GM19043 (cell line): ENCODE measurements around the gene COPG2.
"Not testable (repeated sequence)": the region's sequence is repeated elsewhere in the genome, so short reads cannot be mapped to it uniquely, and the experiment has no call there.

Experiments
- ATAC-seq: cut with Tn5 transposase; IDR thresholded peaks from one replicate; pipeline ENCODE4 v1.9.1; 2021; ENCODE audit warnings: low read depth; ENCODE audit not compliant: unreplicated experiment

Gene COPG2

DNA sequence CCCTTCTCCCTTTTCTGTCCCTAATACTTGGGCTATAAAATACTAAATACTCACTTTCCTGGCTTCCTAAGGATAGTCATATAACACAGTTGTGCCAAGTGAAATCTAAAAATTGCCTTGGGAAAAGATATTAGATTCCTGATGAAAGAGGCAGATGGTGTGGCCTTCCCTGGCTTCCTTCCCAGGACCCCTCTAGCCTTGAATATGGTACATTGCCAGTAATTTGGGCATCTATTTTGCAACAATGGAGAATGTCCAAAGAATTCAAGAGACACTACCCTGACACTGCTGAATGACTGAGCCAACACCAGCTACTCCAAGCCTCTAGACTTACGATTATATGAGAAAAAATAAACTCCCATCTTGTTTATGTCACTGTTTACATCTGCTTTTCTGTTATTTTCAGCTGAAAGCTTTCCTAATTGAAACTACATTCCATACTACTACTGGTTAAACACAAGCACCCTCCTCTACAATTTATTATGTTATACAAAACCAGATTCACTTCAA, 17.9 kb downstream of the COPG2 start:
- ATAC-seq = no peak

DNA sequence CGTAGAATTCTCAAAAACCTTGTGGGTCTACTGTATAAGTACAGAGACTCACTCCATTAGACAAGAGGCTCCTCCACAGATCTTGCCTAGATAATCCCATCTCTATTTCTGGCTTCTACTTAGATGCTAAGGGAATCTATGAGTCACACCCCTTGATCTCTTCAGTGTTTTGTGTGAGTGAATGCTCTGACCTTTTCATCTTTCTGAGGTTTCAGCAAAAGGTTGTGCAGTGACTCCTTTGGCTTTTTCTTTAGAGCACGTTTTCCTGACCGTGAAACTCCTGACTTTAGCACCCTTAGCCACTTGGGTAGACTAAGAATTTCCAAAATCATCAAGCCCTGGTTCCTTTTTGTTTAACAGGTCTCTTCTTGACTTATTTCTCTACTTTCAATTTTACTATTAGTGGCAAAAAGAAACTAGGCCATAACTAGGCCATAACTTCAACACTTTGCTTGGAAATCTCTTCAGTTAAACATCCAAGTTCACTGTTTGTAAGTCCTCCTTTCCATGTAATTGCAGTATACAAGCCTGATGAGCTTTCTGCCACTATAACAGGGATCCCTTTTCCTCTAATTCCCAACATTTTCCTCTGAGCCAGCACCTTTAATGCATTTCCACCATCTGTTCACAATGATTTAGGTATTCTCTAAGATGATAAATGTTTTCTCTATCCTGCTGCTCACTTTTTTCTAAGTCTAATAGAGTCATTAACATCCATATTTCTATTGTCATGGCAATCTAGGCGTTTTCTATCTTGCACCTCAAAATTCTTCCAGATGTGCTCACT, 19.4 kb downstream of the COPG2 start:
- no peak for ATAC-seq

DNA sequence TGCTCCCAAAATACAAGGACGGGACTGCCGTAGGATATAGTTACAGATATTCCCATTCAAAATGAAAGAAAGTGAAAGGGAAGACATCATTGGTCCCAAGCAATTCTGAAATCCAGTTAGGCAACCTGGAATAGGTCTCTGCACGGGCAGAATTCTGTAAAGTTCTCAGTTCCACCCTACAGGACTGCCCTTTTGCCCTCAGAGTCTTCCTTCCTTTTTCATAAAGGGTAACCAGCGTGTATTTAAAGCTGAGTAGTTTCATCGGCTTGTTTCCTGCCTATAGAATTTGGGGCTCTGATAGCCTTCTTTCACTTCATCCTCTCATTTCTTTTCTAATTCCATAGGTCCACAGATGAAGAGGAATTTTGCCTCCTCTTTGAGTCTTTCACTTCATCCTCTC, 20.0 kb downstream of the COPG2 start:
- ATAC-seq = no peak

DNA sequence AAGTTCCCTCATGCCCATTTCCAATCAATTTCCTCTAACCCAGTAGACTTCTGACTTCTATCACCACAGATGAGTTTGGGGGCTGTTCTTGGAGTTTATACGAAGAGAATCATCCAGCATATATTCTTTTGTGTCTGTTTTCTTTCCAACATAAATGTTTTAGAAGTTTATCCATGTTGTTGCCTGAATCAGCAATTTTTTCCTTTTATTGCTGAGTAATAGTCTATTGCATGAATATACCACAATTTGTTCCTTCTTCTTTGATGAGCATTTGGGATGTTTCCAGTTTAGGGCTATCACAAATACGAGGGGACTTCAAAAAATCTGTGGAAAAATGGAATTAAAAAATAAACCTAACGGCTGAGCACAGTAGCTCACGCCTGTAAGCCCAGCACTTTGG, 26.2 kb downstream of the COPG2 start:
- no peak for ATAC-seq

- ATAC-seq = no peak
These were observed 27.1 kb downstream of the COPG2 start for GRCh38 chr7:130641497-130641896.

DNA sequence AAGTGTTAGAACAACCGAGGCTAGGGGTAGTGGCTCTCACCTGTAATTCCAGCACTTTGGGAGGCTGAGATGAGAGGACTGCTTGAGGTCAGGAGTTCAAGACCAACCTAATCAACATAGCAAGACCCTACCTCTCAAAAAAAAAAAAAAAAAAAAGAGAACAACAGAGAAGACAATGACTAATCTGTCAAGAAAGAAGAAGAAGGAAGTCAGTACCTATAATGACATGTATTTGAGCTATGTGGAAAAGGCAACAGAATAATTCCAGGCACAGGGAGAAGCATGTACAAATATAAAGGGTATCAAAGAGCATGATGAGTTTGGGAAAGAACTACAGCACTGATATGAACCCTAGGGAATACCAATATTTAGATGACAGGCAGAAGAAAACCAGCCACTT, 27.5 kb downstream of the COPG2 start:
- ATAC-seq = no peak

DNA sequence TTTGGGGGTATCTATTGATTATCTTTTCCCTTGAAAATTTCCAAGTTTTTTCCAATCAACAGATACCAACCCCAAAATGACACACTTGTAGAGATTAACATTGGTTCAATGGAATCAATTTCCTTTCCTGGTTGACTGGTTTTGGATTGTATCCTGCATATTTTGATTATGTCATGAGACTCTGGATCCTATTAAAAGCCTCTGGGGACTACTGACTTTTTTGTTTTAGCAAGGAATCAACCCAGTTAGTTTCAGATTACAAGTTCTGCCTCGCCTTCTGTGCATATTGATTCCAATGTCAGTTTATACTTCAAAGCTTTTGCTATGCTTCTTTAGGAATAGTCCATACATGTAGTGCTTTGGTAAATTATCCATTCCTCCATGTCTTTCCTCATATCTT, 29.2 kb downstream of the COPG2 start:
- no peak for ATAC-seq

DNA sequence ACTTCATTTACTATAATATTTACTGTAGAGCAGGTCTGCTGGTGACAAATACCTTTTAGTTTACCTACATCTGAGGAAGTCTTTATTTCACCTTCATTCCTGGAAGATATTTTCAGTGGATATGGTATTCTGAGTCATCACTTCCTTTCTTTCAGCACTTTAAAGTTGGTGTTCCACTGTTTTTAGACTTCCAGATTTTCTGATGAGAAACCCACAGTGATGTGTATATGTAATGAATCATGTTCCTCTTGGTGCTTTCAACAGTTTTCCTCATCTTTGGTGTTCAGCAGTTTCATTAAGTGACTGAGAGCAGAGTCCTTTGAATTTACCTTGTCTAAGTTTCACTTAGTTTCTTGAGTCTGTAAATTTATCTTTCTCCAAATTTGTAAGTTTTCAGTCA, 36.4 kb downstream of the COPG2 start:
- no peak for ATAC-seq

GRCh38 chr7:130628901-130629300, 39.6 kb downstream of the COPG2 start:
- no peak for ATAC-seq

DNA sequence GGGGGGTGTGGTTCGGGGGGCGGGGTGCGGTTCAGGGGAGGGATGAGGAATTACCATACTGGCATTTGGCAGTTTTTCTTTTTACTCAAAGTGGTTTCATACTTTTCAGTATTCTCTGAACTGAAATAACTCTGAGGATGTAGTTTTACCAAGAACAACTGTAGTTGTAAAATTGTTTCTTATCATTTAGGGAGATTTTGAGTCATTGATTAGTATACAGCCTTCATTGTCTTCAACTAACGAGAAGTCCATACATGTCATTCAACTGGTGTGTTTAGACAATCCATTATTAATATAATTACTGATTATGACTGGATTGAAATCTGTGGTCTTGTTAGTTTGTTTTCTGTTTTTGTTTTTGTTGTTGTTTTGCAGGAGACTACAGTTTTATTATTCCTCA, 40.8 kb downstream of the COPG2 start:
- ATAC-seq = no peak

GRCh38 chr7:130622866-130623265, 45.7 kb downstream of the COPG2 start:
- no peak for ATAC-seq

GRCh38 chr7:130615583-130615982, 53.0 kb downstream of the COPG2 start:
- ATAC-seq = no peak

DNA sequence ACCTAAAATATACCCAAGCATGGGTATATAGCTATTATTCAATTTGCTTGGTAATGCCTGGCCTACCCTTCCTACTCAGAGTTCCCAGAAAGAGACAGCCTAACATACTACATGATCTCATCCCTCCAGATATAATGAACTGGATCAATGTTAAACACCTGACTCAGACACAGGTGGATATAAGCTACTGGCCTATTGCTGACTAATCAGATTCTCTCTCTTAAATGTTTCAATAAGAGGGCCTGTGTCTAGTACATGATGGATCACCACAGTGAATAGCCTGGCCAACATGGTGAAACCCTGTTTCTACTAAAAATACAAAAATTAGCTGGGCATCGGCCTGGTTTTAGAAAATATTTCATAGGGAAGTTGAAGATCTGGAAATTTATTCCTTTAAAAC, 54.1 kb downstream of the COPG2 start:
- no peak for ATAC-seq

GRCh38 chr7:130611218-130611617, 57.3 kb downstream of the COPG2 start:
- no peak for ATAC-seq

DNA sequence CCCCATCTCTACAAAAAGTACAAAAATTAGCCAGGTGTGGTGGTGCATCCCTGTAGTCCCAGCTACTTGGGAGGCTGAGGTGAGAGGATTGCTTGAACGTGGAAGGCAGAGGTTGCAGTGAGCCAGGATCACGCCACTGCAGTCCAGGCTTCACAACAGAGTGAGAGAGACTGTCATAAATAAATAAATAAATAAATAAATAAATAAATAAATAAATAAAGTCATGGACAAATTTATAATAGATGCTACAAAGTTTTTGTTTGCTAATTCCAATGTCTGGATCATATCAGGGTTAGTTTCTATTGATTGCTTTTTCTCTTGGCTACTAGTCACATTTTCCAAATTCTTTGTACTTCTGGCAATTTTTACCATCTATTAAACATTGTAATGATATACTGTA, 61.5 kb downstream of the COPG2 start:
- not testable (repeated sequence) for ATAC-seq

DNA sequence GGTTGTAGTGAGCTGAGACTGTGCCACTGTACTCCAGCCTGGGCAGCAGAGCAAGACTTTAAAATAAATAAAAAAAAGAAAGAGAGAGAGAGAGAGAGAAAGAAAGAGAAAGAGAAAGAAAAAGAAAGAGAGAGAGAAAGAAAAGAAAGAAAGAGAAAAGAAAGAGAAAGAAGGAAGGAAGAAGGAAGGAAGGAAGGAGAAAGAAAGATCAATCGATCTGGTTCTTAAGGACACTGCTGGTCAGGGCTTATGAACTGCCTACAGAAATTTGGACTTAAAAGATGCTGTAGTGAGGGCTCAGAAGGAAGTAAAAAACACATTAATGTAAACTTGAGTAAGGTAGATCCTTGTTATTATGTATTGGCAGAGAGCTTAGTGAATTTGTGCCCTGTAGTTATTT, 62.4 kb downstream of the COPG2 start:
- ATAC-seq = no peak

DNA sequence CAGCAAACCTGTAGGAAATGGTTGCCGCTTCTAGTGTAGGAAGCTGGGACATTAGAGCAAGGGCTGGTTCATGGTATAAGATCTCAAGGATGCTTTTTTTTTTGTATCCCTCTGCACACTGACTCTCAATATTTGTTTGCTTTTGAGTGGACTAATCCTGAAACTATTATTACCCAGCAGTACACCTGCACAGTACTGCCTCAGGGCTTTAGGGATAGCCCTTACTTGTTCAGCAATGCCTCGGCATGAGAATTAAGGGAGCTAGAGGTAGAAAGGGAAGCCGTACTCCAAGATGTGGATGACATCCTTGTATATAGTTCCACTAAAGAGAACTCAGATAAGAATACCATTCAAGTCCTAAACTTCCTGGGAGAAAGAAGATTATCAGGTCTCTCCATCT, 70.5 kb downstream of the COPG2 start:
- ATAC-seq = no peak

GRCh38 chr7:130595986-130596385, 72.6 kb downstream of the COPG2 start:
- ATAC-seq = no peak

DNA sequence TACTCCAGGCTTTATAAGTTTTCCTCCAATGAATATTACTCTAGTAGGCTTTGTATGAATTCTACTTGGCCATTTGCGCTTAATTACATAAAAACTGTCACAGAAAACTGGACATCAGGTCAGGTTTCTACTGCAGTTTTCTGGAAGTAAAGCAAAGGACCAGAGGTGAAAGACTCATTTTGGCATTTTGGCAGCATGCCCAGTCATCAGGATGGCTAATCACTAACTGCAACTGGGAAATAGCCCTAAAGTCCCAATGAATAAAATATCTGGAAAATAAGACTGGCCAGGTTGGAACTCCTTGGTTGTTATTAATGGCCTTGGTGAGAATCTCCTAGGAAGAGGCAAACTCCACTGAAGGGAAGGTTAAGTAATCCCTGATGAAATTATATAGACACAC, 75.5 kb downstream of the COPG2 start:
- ATAC-seq = no peak

DNA sequence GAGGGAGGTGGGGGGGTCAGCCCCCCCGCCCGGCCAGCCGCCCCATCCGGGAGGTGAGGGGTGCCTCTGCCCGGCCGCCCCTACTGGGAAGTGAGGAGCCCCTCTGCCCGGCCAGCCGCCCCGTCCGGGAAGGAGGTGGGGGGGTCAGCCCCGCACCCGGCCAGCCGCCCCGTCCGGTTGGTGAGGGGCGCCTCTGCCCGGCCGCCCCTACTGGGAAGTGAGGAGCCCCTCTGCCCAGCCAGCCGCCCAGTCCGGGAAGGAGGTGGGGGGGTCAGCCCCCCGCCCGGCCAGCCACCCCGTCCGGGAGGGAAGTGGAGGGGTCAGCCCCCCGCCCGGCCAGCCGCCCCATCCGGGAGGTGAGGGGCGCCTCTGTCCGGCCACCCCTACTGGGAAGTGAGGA, 77.1 kb downstream of the COPG2 start:
- ATAC-seq = not testable (repeated sequence)

DNA sequence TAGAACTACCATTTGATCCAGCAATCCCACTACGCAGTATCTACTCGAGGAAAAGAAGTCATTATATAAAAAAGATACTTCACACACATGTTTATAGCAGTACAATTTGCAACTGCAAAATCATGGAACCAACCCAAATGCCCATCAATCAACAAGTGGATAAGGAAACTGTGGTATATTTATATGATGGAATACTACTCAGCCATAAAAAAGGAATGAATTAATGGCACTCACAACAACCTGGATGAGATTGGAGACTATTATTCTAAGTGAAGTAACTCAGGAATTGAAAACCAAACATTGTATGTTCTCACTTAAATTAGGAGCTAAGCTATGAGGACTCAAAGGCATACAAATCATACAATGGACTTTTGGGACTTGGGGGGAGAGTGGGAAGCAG, 82.6 kb downstream of the COPG2 start:
- ATAC-seq = not testable (repeated sequence)

DNA sequence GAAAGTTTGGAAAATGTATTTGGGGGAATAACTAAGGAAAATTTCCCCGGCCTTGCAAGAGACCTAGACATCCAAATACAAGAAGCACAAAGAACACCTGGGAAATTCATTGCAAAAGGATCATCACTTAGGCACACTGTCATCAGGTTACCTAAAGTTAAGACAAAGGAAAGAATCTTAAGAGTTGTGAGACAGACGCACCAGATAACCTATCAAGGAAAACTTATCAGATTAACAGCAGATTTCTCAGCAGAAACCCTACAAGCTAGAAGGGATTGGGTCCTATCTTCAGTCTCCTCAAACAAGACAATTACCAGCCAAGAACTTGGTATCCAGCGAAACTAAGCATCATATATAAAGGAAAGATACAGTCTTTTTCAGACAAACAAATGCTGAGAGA, 93.4 kb downstream of the COPG2 start:
- not testable (repeated sequence) for ATAC-seq

- not testable (repeated sequence) for ATAC-seq
These were observed 98.4 kb downstream of the COPG2 start for GRCh38 chr7:130570144-130570543.
